Neural progenitor cell (in vitro differentiated cells): ENCODE measurements around the gene NSMF.

Experiments
- EZH2phosphoT487 ChIP-seq: fragments of 200-600 bp; sonication (generic); IDR thresholded peaks from 2 replicates; pipeline ENCODE4 v1.6.1; 2017; ENCODE audit warnings: antibody characterized with exemption
- TF ChIP-seq, protein P1 (sequence below): fragments of 200-600 bp; sonication (generic); IDR thresholded peaks from 2 replicates; pipeline ENCODE4 v1.5.1; 2017; ENCODE audit warnings: antibody characterized with exemption, mild to moderate bottlenecking

DNA sequence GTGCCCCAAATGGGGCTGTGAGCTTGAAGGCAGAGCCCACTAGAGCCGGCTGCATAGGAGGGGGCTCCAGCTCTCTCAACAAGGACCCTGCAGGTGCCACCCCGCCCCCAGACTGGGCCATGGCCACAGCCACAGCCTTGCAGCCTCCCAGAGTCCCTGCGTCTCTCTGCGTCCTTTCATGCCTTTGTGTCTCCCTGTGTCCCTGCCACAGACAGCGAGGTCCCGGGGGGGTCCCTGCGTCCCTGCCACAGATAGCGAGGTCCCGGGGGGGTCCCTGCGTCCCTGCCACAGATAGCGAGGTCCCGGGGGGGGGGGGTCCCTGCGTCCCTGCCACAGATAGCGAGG is 29.6 kb downstream of the NSMF start:
- TF ChIP-seq, protein P1, sequence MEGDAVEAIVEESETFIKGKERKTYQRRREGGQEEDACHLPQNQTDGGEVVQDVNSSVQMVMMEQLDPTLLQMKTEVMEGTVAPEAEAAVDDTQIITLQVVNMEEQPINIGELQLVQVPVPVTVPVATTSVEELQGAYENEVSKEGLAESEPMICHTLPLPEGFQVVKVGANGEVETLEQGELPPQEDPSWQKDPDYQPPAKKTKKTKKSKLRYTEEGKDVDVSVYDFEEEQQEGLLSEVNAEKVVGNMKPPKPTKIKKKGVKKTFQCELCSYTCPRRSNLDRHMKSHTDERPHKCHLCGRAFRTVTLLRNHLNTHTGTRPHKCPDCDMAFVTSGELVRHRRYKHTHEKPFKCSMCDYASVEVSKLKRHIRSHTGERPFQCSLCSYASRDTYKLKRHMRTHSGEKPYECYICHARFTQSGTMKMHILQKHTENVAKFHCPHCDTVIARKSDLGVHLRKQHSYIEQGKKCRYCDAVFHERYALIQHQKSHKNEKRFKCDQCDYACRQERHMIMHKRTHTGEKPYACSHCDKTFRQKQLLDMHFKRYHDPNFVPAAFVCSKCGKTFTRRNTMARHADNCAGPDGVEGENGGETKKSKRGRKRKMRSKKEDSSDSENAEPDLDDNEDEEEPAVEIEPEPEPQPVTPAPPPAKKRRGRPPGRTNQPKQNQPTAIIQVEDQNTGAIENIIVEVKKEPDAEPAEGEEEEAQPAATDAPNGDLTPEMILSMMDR: no peak
- TF ChIP-seq EZH2phosphoT487: no peak
